ENCODE results near the gene FTSJ1.

The FTSJ1 gene

DNA sequence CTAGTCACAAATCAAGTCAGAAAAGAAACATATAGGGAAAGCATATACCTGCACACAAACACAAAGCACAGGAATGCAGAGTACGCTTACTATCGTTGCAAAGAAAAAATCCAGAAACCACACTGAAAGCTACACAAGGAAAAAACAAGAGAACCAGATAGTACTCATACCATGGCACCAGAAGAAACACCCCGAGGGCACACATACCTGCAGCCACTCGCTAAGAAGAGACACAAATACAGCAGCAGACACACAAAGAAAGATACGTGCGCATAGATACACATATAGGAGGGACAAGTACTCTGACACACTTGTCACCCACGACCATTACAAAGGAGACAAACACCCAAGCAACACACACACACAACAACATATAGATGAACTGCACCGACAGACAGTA lies 4.5 kb upstream of the FTSJ1 start:
- no peak for DNase-seq

DNA sequence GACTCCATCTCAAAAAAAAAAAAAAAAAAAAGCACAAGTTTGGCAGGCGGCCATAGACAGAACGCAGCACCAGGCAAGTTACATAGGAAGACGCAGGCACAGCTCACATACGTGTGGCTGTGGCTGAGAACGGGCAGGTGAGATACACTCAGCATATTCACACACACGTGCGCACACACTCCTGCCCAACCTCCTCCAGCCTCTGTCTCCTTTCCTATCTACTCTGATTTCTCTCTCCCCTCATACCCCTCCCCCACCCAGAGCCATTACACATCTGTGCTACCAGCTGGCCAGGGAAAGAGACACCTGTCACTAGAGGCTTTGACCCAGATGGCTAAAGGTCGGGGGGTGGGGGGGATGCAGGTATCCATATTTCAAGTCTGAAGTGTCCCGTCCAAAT lies 3.8 kb upstream of the FTSJ1 start:
- peak; percentile 62 for DNase-seq

DNA sequence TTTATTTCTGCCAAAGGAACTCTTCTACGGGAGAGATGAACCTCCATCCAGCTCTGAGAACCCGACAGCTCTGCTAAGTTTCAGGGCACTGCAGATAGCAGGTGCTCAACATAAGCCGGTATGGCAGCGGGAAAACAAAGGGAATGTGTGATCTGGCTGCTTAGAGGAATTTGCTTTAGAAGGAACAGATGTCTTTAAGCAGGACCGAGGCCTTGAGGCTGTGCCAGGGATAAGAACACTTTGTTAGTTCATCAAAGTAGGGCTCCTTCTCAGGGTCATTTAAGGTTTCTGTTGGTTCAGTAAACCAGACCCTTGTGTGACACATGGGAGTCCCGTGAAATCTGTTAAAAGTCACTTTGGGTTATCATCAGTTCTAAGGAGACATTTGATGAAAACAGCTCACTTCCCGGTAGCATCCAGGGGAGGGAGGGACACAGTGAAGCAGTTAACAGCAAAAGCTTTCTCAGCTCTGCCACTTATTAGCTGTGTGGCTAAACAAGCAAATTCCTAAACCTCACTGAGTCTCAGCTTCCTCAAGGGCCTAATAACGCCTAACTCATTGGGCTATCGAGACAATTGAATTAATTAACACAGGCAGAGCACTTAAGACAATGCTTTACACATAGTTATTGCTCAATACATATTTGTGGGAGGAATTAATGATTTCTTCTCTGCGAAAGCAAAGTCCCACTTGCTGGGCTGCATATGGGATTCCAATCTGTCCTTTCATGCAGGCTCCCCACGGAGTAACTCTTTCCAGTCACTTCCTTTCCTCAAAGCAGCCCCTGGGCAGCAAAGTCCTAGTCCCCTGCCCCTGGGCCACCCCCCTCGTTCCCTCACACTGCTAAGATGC lies 2.9 kb upstream of the FTSJ1 start:
- DNase-seq = peak; percentile 92

DNA sequence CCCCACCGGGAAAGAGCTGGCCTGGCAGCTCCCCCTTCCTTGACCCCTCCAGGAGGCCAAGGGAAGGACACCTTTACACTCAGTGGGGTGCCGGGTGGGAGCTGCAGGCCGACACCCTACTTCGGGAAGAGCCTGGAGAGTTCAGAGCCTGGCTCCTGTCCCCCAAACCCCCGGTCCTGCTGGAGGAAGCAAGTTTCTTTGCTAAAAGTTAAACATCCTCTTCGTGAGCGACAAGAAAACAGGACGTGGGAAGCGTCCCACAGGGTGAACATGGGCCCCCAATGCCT lies 2.4 kb upstream of the FTSJ1 start:
- no peak for DNase-seq

DNA sequence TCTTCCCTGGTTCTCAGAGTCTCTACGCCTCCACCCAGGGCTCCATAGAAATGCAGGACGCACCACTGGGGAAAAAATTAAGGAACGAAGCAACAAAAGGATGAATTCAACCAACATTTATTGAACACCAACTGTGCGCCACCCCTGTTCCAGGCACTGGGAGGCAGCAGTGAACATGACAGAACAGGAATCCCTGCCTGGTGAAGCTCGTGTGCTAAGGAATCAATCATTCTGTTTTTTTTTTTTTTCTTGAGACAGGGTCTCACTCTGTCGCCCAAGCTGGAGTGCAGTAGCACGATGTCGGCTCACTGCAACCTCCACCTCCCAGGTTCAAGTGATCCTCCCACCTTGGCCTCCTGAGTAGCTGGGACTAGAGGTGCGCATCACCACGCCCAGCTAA lies 1.9 kb upstream of the FTSJ1 start:
- no peak for DNase-seq

- no peak for DNase-seq
Measured at GRCh38 chrX:48474581-48474980, 1.4 kb upstream of the FTSJ1 start.

- DNase-seq = no peak
Measured at GRCh38 chrX:48475296-48475695, 703 bp upstream of the FTSJ1 start.

DNA sequence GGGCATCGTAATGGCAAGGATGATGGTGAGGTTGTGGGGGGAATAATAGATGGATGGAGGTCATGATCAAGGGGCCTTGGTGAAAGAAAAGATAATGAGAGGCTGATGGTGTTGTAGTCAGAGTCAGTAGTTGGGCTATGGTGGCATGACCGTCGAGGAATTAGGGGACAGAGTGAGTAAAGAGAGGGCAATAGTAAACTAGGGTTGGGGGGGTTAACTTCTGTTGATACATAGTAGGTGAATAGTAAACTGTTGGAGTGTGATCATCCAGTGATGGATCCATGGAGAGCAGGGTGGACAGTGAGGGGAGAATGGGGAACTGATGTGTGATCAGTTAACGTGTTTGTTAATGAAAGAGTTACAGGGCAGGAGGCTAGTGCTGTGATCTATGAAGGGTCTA lies 920 bp downstream of the FTSJ1 start:
- no peak for DNase-seq

DNA sequence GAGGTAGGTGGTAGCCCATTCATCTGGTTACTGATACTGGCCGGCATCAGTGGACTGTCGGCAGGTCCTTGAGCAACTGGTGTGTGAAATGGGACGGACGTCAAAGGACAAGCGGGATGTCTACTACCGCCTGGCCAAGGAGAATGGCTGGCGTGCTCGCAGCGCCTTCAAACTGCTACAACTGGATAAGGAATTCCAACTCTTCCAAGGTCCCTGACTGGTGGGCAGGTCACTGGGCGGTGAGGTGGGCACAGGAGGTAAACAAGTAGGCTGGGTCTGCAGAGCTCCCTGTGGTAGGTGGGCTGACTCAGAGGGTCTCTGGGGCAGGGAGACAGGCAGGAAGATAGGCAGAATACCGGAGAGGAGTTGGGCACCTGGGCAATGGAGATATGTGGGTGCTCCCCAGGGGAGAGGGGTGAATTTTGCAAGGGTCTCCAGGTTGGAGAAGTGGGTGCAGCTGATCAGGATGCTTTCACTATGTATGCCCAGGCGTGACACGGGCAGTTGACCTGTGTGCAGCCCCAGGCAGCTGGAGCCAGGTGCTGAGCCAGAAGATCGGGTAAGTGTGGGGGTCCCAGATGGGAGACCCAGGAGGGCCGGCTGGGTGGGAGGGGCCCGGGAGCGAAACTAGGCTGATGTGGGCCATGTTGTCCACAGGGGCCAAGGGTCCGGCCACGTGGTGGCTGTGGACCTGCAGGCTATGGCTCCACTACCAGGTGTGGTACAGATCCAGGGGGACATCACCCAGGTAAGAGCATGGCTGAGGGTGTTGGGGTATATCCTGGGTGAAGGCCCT lies 2.2 kb downstream of the FTSJ1 start:
- no peak for DNase-seq

- DNase-seq = no peak
Measured at GRCh38 chrX:48478806-48479205, 2.8 kb downstream of the FTSJ1 start.

DNA sequence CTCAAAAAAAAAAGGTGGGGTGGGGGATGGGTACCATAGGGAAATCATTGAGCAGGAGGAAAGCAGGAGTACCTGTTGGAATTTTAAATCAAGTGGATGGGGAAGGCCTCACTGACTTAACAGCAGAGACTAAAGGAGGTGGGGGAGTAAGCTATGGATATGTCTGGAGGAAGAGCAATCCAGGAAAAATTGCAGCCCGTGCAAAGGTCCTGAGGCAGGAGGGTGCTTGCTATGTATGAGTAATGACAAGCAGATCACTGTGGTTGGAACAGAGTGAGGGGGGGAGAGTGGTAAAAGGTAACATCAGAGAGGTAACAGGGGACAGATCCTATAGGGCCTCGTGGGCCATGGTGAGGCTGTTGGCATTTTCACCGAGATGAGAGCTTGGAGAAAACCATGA lies 4.1 kb downstream of the FTSJ1 start:
- no peak for DNase-seq

- no peak for DNase-seq
Measured at GRCh38 chrX:48480583-48480982, 4.6 kb downstream of the FTSJ1 start.

- no peak for DNase-seq
Measured at GRCh38 chrX:48482526-48482925, 6.5 kb downstream of the FTSJ1 start.

DNA sequence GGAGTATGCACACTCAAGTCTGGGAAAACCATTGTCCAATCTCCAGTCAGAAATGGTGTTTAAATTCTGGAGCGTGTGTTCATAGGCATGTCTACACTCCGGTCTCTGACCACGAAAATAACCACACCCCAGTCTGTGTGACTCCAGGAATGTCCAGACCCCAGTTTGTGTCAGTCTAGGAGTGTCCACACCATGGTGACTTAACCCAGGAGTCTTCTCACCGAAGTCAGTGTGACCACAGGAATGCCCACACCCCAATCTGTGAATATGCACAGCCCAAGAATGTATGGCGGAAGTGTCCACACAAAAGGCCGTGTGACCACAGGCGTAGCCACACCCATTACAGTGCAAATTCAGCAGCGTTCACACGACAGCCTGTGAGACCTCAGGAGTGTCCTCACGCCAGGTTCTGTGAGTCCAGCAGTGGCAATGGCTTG lies 11.4 kb downstream of the FTSJ1 start:
- DNase-seq = no peak

DNA sequence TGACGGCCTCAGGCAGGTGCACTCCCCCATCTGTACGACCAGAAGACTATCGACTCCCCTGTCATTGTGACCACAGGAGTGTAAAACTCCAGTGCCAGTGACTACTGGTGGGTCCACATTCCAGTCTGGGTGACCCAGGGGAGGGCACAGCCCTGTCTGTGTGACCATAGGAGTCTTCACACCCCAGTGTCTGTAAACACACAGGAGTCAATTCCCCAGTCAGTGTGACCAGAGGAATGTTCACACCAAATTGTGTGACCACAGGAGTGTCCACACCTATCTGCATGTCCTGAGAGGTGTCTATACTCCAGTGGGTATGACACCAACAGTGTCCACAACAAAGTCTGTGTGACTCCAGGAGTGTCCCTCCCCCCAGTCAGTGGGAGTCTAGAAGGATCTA lies 12.0 kb downstream of the FTSJ1 start:
- no peak for DNase-seq

GRCh38 chrX:48489296-48489695 lies 13.3 kb downstream of the FTSJ1 start:
- DNase-seq = no peak

GRCh38 chrX:48489892-48490291 lies 13.9 kb downstream of the FTSJ1 start:
- DNase-seq = no peak

DNA sequence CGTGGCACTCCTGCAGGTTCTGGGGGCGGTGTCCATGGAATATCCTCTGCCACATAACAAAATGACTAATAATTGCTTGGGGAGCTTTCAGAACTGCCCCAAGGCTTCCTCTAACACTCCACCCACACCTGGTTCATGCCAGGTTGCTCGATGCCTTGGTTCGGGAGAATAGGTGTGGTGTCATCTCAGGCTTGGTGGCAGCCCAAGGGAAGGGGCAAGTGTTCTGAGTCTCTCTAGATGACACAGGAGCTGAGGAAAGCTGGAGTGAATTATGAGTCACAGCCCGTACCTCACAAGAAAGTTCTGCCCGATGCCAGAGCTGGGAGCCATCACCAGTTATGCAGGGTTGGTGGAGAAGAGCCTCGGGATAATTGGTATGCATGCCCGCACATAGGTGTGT lies 14.7 kb downstream of the FTSJ1 start:
- DNase-seq = no peak

DNA sequence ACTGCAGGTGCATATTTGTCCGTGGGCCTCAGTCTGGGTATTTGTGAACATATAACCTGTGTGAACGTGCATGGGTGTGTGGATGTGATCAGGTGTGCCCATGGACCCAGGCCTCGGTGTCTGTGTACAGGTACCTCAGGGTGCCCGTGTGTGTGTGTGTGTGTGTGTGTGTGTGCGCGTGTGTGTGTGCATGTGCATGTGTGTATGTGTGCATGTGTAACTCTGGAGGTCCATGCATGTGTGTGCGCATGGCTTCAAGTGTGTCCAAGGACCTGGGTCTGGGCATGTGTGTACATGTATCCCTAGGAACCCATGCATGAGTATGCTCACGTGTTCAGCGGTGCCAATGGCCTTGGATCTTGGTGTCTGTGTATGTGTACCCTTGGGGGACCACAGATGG lies 15.8 kb downstream of the FTSJ1 start:
- DNase-seq = no peak

DNA sequence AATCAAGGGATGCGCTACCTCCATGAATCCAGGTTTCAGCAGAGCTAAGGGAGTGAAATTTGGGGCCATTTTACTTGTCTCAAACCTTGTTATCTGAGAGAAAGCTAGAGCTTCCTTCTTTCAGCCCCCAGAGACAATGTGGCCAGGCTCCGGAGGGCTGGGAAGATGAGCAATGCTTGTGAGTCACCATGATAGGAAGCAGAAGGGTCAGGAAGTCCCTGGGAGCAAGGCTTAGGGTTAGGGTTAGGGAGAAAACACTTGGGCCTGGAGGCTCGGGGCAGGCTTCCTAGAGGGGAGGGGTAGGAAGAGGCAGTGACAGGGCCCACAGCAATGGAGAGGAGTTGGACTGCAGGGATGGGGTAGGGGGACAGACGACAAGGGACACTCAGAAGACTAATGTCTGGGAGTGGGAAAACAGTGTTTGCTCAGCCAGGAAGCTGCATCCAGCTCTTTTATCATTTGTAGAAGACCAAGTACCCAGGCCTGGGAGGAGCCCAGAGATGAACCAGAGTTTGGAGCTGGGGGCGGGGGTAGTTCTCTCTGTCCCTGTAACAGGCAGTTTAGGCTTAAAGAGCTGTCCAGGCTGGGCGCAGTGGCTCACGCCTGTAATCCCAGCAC lies 16.4 kb downstream of the FTSJ1 start:
- no peak for DNase-seq

DNA sequence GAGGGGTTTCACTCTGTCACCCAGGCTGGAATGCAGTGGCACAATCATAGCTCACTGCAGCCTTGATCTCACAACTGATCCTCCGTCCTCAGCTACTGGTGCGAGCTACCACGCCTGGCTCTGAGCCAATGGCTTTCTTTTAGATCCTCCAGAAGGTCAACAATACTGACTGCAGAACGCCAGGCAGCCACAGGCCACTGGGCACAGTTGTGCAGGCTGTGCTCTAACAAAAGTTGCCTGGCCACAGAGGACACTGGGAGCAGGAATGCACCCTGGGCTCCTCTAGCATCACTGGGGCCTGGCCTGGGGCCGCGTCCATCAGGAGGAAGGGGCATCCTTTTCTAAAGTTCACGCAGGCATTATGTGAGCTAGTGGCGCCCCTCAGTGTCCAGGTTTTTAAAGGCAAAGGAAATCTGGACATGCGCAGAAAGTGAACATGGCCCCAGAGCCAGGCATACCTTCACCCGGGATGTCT lies 17.9 kb downstream of the FTSJ1 start:
- DNase-seq = peak; percentile 19

DNA sequence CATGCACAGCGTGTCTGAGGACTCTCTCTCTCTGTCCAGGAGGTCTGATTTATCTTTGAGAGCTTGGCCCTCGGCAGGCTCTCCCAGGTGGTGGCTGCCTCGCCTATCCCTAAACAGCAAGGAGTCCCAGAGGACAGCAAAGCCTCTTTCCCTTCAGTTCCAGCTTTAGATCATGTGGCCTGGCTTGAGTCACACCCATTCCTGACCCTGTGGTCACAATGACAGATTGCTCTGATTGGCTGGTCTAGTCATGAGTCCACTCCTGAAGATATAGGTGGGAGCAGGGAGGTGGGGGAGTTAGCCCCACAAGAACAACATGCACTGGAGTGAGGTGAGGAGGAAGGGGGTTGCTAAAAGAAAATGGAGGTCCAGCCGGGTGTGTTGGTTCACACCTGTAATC lies 20.7 kb downstream of the FTSJ1 start:
- DNase-seq = no peak

GRCh38 chrX:48497871-48498270 lies 21.9 kb downstream of the FTSJ1 start:
- no peak for DNase-seq

DNA sequence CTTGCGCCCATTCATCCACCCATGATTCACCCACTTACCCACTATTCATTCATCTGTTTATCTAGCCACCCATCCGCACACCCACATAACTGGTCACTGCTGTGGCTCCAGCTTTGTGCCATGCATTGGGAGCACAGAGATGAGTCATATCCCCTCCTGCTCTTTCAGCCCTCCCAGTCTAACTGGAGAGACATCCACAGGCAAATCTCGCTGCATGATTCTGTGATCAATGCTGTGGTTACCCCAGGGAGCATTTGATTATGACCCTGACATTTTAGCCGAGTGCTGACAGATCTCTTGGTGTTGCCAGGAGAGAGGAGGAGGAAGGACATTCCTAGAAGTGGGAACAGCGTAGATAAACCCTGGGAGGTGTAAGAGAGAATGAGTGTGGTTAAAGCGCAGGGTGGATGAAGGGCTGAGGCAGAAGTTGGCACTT lies 22.4 kb downstream of the FTSJ1 start:
- DNase-seq = no peak

Measured in NCI-H524 treated with DMSO at 0.1 percent for 48 hours (cell line).